Adrenal gland (tissue), 12 donors: ENCODE measurements around the gene HPSE. TPM values are rescaled to one million over a fixed set of nuclear protein-coding genes. Genes with fewer than 3 reads are reported as not detected.

Experiments used
- DNase-seq, 7 donors: peaks; one replicate each; pipeline ENCODE4 v3.0.0-alpha.2; 2019 to 2020
- H3K27ac ChIP-seq, 5 donors: fragments of 200-600 bp; sonication (generic) in 4 of 5; 1 replicate in 3 of 5; 2 replicates in 2 of 5; pipeline versions ENCODE4 v1.5.1 to v1.8.0; 2016 to 2020; ENCODE audit warnings: mild to moderate bottlenecking in 1 of 5
- H3K27me3 ChIP-seq: fragments of 200-600 bp; 2 replicates; pipeline ENCODE4 v1.8.0; 2021
- H3K36me3 ChIP-seq, 2 donors: fragments of 200-600 bp; replicated peaks in 1 of 2; 1 replicate in 1 of 2; 2 replicates in 1 of 2; pipeline versions ENCODE4 v1.5.1 to v1.8.0; 2018 to 2022
- H3K4me1 ChIP-seq, 2 donors: fragments of 200-600 bp; replicated peaks in 1 of 2; 1 replicate in 1 of 2; 2 replicates in 1 of 2; pipeline versions ENCODE4 v1.5.1 to v1.8.0; 2018 to 2021
- H3K4me3 ChIP-seq, 4 donors: fragments of 200-600 bp; sonication (generic) in 3 of 4; one replicate each; pipeline ENCODE4 v1.5.1; 2016 to 2018
- H3K9me3 ChIP-seq, 3 donors: fragments of 200-600 bp; sonication (generic) in 1 of 3; replicated peaks in 1 of 3; 1 replicate in 2 of 3; 2 replicates in 1 of 3; pipeline versions ENCODE4 v1.5.1 to v1.8.0; 2016 to 2021
- POLR2A ChIP-seq, 2 donors: fragments of 450-650 bp; IDR thresholded peaks; one replicate each; pipeline ENCODE4 v1.6.1; 2017; ENCODE audit warnings: antibody characterized with exemption in 2 of 2, mild to moderate bottlenecking in 2 of 2, moderate library complexity in 1 of 2
- WGBS, 4 donors: extraction: QIAGEN DNeasy Blood & Tissue Kit in 2 of 4; methylation state at CpG; one replicate each; pipeline versions ENCODE4 v1.1.5 to v1.1.7; 2013 to 2017; 5-methylcytosine and 5-hydroxymethylcytosine counted together
- intact Hi-C, 2 donors: fragments of 100-400 bp; cut with DNase I; formaldehyde crosslinking; loops; one replicate each; pipeline versions ENCODE4 v1.14.1 to v1.15.0; 2022 to 2023
- polyA plus RNA-seq, 3 donors: library from polyadenylated mRNA; stranded (reverse); fragments of 200-250 nt in 2 of 3; fragments of 350-450 nt in 1 of 3; fragmentation: Illumina TruSeq in 1 of 3; extraction: RNeasy Lipid Tissue Mini Kit (QIAGEN cat#74804) in 1 of 3; gene quantifications; one replicate each; pipeline ENCODE4 v1.2.3, GENCODE V29; 2013 to 2014
- total RNA-seq, 9 donors: library from RNA; depleted of rRNA in 4 of 9; stranded (reverse); fragments of >200 nt in 4 of 9; fragments of 120-200 nt in 1 of 9; fragmentation: NEBNext Ultra II Directional in 1 of 9; extraction: Animal tissue kit (Norgen Biotek cat#: 25700) in 1 of 9; gene quantifications; one replicate each; pipeline versions ENCODE4 v1.1.0 to v1.2.4, GENCODE V29; 2013 to 2023
- TF ChIP-seq, protein P1 (sequence below), 6 experiments: fragments of 450-650 bp in 4 of 6; fragments of 200-600 bp in 2 of 6; sonication (generic) in 1 of 6; IDR thresholded peaks; 1 replicate in 5 of 6; 2 replicates in 1 of 6; pipeline versions ENCODE4 v1.5.1 to v1.8.0; 2016 to 2021; ENCODE audit warnings: antibody characterized with exemption in 6 of 6, mild to moderate bottlenecking in 2 of 6, moderate library complexity in 1 of 6
- donor health status: healthy with polysubstance abuse.
- donor health status: Bipolar disorder and iron deficiency.
- donor health status: DM: yes; HTN: yes; CAD: no.
- donor health status: DM: no; HTN: no; CAD: no.
- donor health status: DM: no; HTN: no; CAD: no.
- donor health status: DM: yes; HTN: yes; CAD: no.

Gene HPSE
- total and polyA plus RNA-seq, 12 donors: 0.44 to 12.3 (median 3.8) TPM

DNA sequence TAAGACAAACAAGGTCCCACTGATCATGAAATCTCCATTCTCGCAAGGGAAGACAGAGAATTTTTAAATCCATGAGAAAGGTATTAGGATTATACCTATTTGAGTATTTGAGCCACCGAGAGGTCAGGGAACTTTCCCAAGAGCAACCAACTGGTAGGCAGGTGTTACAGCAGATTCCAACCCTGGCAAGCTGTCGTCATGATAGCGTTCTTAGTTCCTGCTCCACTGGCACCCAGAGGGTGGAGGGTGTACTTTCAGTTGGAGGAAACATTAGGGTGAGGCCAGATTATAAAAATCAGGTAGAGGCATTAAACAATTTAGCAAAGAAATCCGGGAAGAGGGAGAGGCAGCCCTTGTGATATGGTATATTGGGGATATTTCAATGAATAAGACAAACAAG is 73.3 kb downstream of the HPSE start:
- DNase-seq: no peak
- H3K4me1 ChIP-seq: peaks cover 9 to 16% of the 10 kb centered on the region in 2 donors
- H3K9me3 ChIP-seq: no peaks in the 10 kb centered on the region
- H3K36me3 ChIP-seq: peaks cover 0 to 8% of the 10 kb centered on the region in 2 donors
- no peak overlapping the region for H3K27ac ChIP-seq
- intact Hi-C loops: no loop called here
- no peak overlapping the region for H3K4me3 ChIP-seq
- no peak for TF ChIP-seq POLR2A (IDR thresholded peaks at IDR 0.05)
- TF ChIP-seq, protein P1, sequence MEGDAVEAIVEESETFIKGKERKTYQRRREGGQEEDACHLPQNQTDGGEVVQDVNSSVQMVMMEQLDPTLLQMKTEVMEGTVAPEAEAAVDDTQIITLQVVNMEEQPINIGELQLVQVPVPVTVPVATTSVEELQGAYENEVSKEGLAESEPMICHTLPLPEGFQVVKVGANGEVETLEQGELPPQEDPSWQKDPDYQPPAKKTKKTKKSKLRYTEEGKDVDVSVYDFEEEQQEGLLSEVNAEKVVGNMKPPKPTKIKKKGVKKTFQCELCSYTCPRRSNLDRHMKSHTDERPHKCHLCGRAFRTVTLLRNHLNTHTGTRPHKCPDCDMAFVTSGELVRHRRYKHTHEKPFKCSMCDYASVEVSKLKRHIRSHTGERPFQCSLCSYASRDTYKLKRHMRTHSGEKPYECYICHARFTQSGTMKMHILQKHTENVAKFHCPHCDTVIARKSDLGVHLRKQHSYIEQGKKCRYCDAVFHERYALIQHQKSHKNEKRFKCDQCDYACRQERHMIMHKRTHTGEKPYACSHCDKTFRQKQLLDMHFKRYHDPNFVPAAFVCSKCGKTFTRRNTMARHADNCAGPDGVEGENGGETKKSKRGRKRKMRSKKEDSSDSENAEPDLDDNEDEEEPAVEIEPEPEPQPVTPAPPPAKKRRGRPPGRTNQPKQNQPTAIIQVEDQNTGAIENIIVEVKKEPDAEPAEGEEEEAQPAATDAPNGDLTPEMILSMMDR (IDR thresholded peaks at IDR 0.05): no peak
- WGBS, 4 donors: 88 to 97% (median 91%) methylated on average over 5 of the region's 5 CpGs
- H3K27me3 ChIP-seq: no peaks in the 10 kb centered on the region

DNA sequence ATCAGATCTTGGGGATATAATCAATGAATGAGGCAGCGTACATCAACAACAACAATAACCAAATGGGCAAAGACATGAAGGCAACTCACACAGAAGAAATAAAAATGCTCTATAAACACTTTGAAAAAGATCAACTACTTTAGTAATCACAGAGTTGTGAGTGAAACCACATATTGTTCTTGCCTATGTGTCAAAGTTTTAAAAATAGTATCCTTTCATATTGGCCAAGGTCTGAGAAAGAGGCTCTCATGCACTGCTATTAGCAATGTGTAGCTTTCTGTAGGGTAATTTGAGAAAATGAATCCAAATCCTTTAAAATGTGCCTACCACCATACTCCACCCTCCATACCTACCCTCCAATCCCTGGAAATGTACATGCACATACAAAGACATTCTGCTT is 75.1 kb downstream of the HPSE start:
- Histone ChIP-seq H3K27me3 (no peaks in the 10 kb centered on the region), H3K9me3 (no peaks in the 10 kb centered on the region), H3K27ac (no peak overlapping the region), H3K4me1 (peaks cover 11 to 24% of the 10 kb centered on the region in 2 donors), H3K36me3 (peaks cover 0 to 8% of the 10 kb centered on the region in 2 donors), H3K4me3 (no peak overlapping the region)
- intact Hi-C loops: loop anchor here (5.0 to 10.0 kb wide), 2 partner anchors 175 to 192 kb away; no protein-coding TSS in a partner anchor
- DNase-seq: no peak
- TF ChIP-seq, protein P1 (IDR thresholded peaks at IDR 0.05): no peak
- TF ChIP-seq POLR2A (IDR thresholded peaks at IDR 0.05): no peak
- 90 to 99% (median 94%) methylated on average over 1 of the region's 1 CpG for WGBS, 4 donors

DNA sequence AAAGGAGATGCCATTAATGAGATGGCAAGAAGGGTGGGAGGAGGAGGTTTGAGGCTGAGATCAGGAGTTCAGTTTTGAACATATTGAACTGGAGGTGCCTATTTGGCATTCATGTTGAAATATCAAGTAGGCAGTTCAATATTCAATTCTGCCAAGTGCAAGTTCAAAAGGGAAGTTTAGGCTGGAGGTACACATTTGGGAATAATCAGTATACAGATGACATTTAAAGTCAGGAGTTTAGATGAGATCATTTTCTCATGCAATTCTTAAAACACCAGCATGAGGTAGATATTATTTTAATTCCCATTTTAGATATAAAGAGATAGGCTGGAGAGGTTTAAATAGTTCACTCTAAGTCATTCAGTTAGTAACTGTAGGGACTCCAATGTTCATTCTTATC is 76.2 kb downstream of the HPSE start:
- Histone ChIP-seq H3K4me3 (no peak overlapping the region), H3K9me3 (no peaks in the 10 kb centered on the region), H3K27me3 (no peaks in the 10 kb centered on the region), H3K36me3 (peaks cover 0 to under 1% of the 10 kb centered on the region in 2 donors), H3K27ac (no peak overlapping the region), H3K4me1 (peaks cover 11 to 24% of the 10 kb centered on the region in 2 donors)
- intact Hi-C loops: loop anchor here (5.0 to 10.0 kb wide), 2 partner anchors 174 to 191 kb away; no protein-coding TSS in a partner anchor
- no peak for DNase-seq
- TF ChIP-seq POLR2A (IDR thresholded peaks at IDR 0.05): no peak
- TF ChIP-seq, protein P1 (IDR thresholded peaks at IDR 0.05): no peak

DNA sequence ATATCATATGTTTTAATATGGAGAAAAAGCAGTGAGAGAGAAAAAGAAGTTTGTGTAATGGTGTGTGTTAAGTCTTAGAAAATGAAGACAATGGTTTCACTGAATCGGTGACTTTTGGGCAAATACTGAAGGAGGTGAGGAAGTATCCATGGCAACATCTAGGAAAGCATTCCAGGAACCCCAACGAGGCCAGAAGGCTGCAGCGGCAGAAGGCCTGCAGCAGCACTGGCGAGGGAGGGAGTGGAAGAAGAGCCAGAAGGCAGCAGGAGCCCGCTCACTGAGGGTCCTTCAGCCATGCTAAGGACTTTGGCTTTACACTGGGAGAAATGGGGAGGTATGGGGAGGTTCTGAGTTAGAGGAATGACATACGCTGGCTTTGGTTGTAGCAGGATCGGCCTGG is 76.8 kb downstream of the HPSE start:
- TF ChIP-seq, protein P1 (IDR thresholded peaks at IDR 0.05): no peak
- H3K4me3 ChIP-seq: no peak overlapping the region
- H3K9me3 ChIP-seq: no peaks in the 10 kb centered on the region
- no peaks in the 10 kb centered on the region for H3K36me3 ChIP-seq
- 92 to 96% (median 93%) methylated on average over 7 of the region's 7 CpGs for WGBS, 4 donors
- no peak for DNase-seq
- H3K27me3 ChIP-seq: no peaks in the 10 kb centered on the region
- H3K27ac ChIP-seq: peak overlapping the region in 1 of 5 donors; percentile 85
- intact Hi-C loops: loop anchor here (5.0 to 10.0 kb wide), 2 partner anchors 173 to 191 kb away; no protein-coding TSS in a partner anchor
- H3K4me1 ChIP-seq: peaks cover 11 to 24% of the 10 kb centered on the region in 2 donors
